ENCODE data around the gene TUFT1.
A peak's percentile ranks its signal among the peaks of the same experiment; 100 is the strongest.
"Not testable (repeated sequence)": the region's sequence is repeated elsewhere in the genome, so short reads cannot be mapped to it uniquely, and the experiment has no call there.

Gene TUFT1

GRCh38 chr1:151512801-151513625 lies 27.1 kb upstream of the TUFT1 start:
- no peak for DNase-seq

GRCh38 chr1:151513626-151514121 lies 26.4 kb upstream of the TUFT1 start:
- no peak for DNase-seq

GRCh38 chr1:151514366-151514765 lies 25.7 kb upstream of the TUFT1 start:
- no peak for DNase-seq

GRCh38 chr1:151515265-151515664 lies 24.8 kb upstream of the TUFT1 start:
- no peak for DNase-seq

GRCh38 chr1:151516031-151516511 lies 24.0 kb upstream of the TUFT1 start:
- DNase-seq = no peak

GRCh38 chr1:151518431-151518830 lies 21.7 kb upstream of the TUFT1 start:
- DNase-seq = no peak

GRCh38 chr1:151518936-151519335 lies 21.2 kb upstream of the TUFT1 start:
- no peak for DNase-seq

GRCh38 chr1:151519667-151520066 lies 20.4 kb upstream of the TUFT1 start:
- no peak for DNase-seq

- no peak for DNase-seq
These were observed 19.8 kb upstream of the TUFT1 start for GRCh38 chr1:151520359-151520758.

- DNase-seq = not testable (repeated sequence)
These were observed 17.7 kb upstream of the TUFT1 start for GRCh38 chr1:151522427-151522826.

GRCh38 chr1:151523326-151523725 lies 16.8 kb upstream of the TUFT1 start:
- no peak for DNase-seq

- no peak for DNase-seq
These were observed 15.4 kb upstream of the TUFT1 start for GRCh38 chr1:151524736-151525135.

GRCh38 chr1:151526735-151527525 lies 13.2 kb upstream of the TUFT1 start:
- DNase-seq = no peak

- DNase-seq = no peak
These were observed 10.9 kb upstream of the TUFT1 start for GRCh38 chr1:151529211-151529702.

GRCh38 chr1:151529781-151530180 lies 10.3 kb upstream of the TUFT1 start:
- DNase-seq = no peak

- DNase-seq = no peak
These were observed 9.6 kb upstream of the TUFT1 start for GRCh38 chr1:151530461-151530860.

GRCh38 chr1:151533870-151534269 lies 6.2 kb upstream of the TUFT1 start:
- DNase-seq = no peak

- DNase-seq = peak; percentile 69 to 79
These were observed 5.3 kb upstream of the TUFT1 start for GRCh38 chr1:151534662-151535278.

GRCh38 chr1:151535326-151536271 lies 4.5 kb upstream of the TUFT1 start:
- DNase-seq = no peak

- no peak for DNase-seq
These were observed 3.6 kb upstream of the TUFT1 start for GRCh38 chr1:151536499-151536898.

GRCh38 chr1:151537112-151537511 lies 3.0 kb upstream of the TUFT1 start:
- no peak for DNase-seq

Measured in CD4-positive, alpha-beta T cell treated with Interleukin-1 beta for 1 hour (primary cell).